HEK293T (cell line): ENCODE data around the gene TTC7B.

ENCODE experiments used
- BHLHE40 ChIP-seq: fragments of 450-650 bp; IDR thresholded peaks from 2 replicates; pipeline ENCODE4 v1.6.1; 2016; ENCODE audit warnings: mild to moderate bottlenecking, moderate library complexity, borderline replicate concordance
- ELF4 ChIP-seq: fragments of 450-650 bp; IDR thresholded peaks from 2 replicates; pipeline ENCODE4 v1.6.1; 2017; ENCODE audit warnings: antibody characterized with exemption
- FOXA1 ChIP-seq: fragments of 450-650 bp; IDR thresholded peaks from 2 replicates; pipeline ENCODE4 v1.6.1; 2016; ENCODE audit warnings: mild to moderate bottlenecking
- FOXK2 ChIP-seq: fragments of 450-650 bp; IDR thresholded peaks from 2 replicates; pipeline ENCODE4 v1.6.1; 2016; ENCODE audit warnings: mild to moderate bottlenecking
- FOXM1 ChIP-seq: fragments of 450-650 bp; IDR thresholded peaks from 2 replicates; pipeline ENCODE4 v1.6.1; 2017; ENCODE audit warnings: mild to moderate bottlenecking, borderline replicate concordance
- NFRKB ChIP-seq: fragments of 450-650 bp; IDR thresholded peaks from 2 replicates; pipeline ENCODE4 v1.6.1; 2016; ENCODE audit warnings: mild to moderate bottlenecking, moderate library complexity
- PKNOX1 ChIP-seq: fragments of 450-650 bp; IDR thresholded peaks from 2 replicates; pipeline ENCODE4 v1.6.1; 2016
- TARDBP ChIP-seq: fragments of 450-650 bp; IDR thresholded peaks from 2 replicates; pipeline ENCODE4 v1.6.1; 2016
- ZNF384 ChIP-seq: fragments of 450-650 bp; IDR thresholded peaks from 2 replicates; pipeline ENCODE4 v1.6.1; 2016

- TF ChIP-seq NFRKB = no peak
- TF ChIP-seq FOXM1 = no peak
- TF ChIP-seq FOXA1 = no peak
- TF ChIP-seq TARDBP = no peak
- TF ChIP-seq BHLHE40 = no peak
- TF ChIP-seq ZNF384 = no peak
- TF ChIP-seq PKNOX1 = no peak
- TF ChIP-seq ELF4 = no peak
- no peak for TF ChIP-seq FOXK2
Measured at GRCh38 chr14:90756755-90757345, 59.4 kb downstream of the TTC7B start.
